ENCODE results near the gene RNU4-1. TPM values are rescaled to one million over a fixed set of nuclear protein-coding genes. Genes with fewer than 3 reads are reported as not detected.

The RNU4-1 gene
- total and polyA plus RNA-seq, 4 donors: under 0.01 to 26.0 (median under 0.01) TPM; not detected in 1

DNA sequence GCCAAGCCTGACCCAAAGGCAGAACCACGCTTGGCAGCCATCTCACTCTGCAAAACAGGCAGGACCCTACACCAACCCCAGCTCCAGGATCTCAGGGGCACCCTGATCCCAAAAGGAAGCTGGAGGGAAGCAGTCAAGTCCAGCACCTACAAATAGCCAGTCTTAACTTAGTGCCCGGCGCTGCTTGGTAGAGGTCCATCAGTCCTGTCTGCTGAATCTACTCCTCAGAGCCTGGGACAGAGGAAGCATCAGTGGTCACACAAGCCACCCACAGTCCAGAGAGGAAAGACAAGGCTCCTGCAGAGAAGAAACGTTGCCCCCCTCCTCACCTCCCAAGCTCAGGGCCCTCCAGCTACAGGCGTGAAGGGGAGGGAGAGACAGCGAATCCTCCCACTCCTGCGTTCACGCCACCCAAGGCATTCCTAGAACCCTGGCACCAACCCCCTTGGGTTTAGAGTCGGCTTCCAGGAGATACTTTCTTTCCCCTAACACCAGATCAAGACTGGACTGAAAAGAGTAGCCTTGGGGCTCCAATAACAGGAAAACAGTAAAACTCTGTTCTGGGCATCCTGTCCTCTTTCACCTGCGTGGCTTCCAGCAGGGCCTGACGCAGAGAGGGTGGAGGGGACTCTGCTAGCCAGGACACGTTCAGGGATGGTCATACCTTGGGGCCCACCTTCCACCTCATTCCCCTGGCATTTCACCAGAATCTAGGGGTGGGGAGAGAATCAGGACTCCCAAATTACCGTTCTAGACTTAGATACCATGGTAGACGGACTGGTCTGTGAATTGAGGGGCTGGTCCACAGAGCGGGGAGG, 28.7 kb downstream of the RNU4-1 start:
- Histone ChIP-seq H3K36me3 (ENCODE audit: control insufficient read depth in 4 of 4, insufficient read depth in 3 of 4, low read depth in 1 of 4, low read length in 3 of 4) (no peaks in the 10 kb centered on the region), H3K27ac (ENCODE audit: low read depth in 1 of 2, low read length in 2 of 2) (peak overlapping the region; percentile 67 to 84), H3K9ac (ENCODE audit: low read depth in 1 of 2, low read length in 2 of 2) (peak overlapping the region; percentile 28 to 71), H3K27me3 (ENCODE audit: control insufficient read depth in 4 of 4, insufficient read depth in 4 of 4, low read length in 3 of 4) (no peaks in the 10 kb centered on the region), H3K9me3 (ENCODE audit: control insufficient read depth in 4 of 4, low read length in 3 of 4) (no peaks in the 10 kb centered on the region), H3K4me1 (ENCODE audit: control insufficient read depth in 4 of 4, insufficient read depth in 4 of 4, low read length in 3 of 4) (peaks cover 4 to 48% (median 29%) of the 10 kb centered on the region in 4 donors), H3K4me3 (ENCODE audit: low read depth in 1 of 3, low read length in 3 of 3) (peak overlapping the region; percentile 72 to 90 (median 73))
- 68% methylated on average over 15 of the region's 15 CpGs for WGBS
- no peak for DNase-seq (ENCODE audit: low spot score)
- TF ChIP-seq HNF4A (conservative IDR thresholded peaks at IDR 0.05) (no peak), EGR1 (IDR thresholded peaks at IDR 0.05; ENCODE audit: low read depth in 2 of 2) (no peak), TAF1 (conservative IDR thresholded peaks at IDR 0.05) (no peak), RXRA (IDR thresholded peaks at IDR 0.05) (no peak), RAD21 (IDR thresholded peaks at IDR 0.05) (no peak), SP1 (IDR thresholded peaks at IDR 0.05) (no peak)
- TF ChIP-seq, protein P1, sequence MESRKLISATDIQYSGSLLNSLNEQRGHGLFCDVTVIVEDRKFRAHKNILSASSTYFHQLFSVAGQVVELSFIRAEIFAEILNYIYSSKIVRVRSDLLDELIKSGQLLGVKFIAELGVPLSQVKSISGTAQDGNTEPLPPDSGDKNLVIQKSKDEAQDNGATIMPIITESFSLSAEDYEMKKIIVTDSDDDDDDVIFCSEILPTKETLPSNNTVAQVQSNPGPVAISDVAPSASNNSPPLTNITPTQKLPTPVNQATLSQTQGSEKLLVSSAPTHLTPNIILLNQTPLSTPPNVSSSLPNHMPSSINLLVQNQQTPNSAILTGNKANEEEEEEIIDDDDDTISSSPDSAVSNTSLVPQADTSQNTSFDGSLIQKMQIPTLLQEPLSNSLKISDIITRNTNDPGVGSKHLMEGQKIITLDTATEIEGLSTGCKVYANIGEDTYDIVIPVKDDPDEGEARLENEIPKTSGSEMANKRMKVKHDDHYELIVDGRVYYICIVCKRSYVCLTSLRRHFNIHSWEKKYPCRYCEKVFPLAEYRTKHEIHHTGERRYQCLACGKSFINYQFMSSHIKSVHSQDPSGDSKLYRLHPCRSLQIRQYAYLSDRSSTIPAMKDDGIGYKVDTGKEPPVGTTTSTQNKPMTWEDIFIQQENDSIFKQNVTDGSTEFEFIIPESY (IDR thresholded peaks at IDR 0.05): no peak

DNA sequence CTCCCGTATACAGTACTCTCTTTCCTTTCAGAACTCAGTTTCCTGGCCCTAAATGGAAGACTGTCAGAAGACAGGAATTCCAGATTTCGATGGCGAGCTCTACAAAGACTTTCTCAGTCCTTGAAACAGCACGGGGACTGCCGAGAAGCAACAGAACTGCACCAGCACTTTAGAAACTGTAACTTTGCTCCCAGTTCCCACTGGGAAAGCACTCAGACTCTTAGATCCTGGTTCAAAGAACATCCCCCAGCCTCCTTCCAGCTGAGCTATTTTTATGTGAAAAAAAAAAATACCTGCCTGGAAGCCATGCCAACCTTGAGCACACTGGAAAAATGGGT, 29.3 kb downstream of the RNU4-1 start:
- no peak for DNase-seq (ENCODE audit: low spot score)
- peaks cover 4 to 48% (median 29%) of the 10 kb centered on the region in 4 donors for H3K4me1 ChIP-seq (ENCODE audit: control insufficient read depth in 4 of 4, insufficient read depth in 4 of 4, low read length in 3 of 4)
- no peak for TF ChIP-seq FOXA1 (IDR thresholded peaks at IDR 0.05)
- no peak for TF ChIP-seq JUND (IDR thresholded peaks at IDR 0.05)
- no peak for TF ChIP-seq RAD21 (IDR thresholded peaks at IDR 0.05)
- TF ChIP-seq TAF1 (conservative IDR thresholded peaks at IDR 0.05): no peak
- no peak for TF ChIP-seq EGR1 (IDR thresholded peaks at IDR 0.05; ENCODE audit: low read depth in 2 of 2)
- TF ChIP-seq HNF4A (conservative IDR thresholded peaks at IDR 0.05): no peak
- no peak for TF ChIP-seq NR2F2 (IDR thresholded peaks at IDR 0.05)
- TF ChIP-seq, protein P1 (IDR thresholded peaks at IDR 0.05): no peak
- TF ChIP-seq HNF4G (IDR thresholded peaks at IDR 0.05): no peak
- TF ChIP-seq, protein P2, sequence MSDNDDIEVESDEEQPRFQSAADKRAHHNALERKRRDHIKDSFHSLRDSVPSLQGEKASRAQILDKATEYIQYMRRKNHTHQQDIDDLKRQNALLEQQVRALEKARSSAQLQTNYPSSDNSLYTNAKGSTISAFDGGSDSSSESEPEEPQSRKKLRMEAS (IDR thresholded peaks at IDR 0.05): no peak
- TF ChIP-seq GABPA (IDR thresholded peaks at IDR 0.05 in 1 of 2, conservative IDR thresholded peaks at IDR 0.05 in 1 of 2): no peak
- no peak for TF ChIP-seq YY1 (IDR thresholded peaks at IDR 0.05)
- no peak for TF ChIP-seq SP1 (IDR thresholded peaks at IDR 0.05)
- no peaks in the 10 kb centered on the region for H3K9me3 ChIP-seq (ENCODE audit: control insufficient read depth in 4 of 4, low read length in 3 of 4)
- WGBS: 79% methylated on average over 5 of the region's 5 CpGs
- H3K36me3 ChIP-seq (ENCODE audit: control insufficient read depth in 4 of 4, insufficient read depth in 3 of 4, low read depth in 1 of 4, low read length in 3 of 4): no peaks in the 10 kb centered on the region
- H3K27me3 ChIP-seq (ENCODE audit: control insufficient read depth in 4 of 4, insufficient read depth in 4 of 4, low read length in 3 of 4): no peaks in the 10 kb centered on the region
- H3K27ac ChIP-seq (ENCODE audit: low read depth in 1 of 2, low read length in 2 of 2): peak overlapping the region; percentile 67 to 84
- peak overlapping the region; percentile 14 to 90 (median 73) for H3K4me3 ChIP-seq (ENCODE audit: low read depth in 1 of 3, low read length in 3 of 3)
- peak overlapping the region; percentile 28 to 55 for H3K9ac ChIP-seq (ENCODE audit: low read depth in 1 of 2, low read length in 2 of 2)
